ENCODE data around the gene QRSL1.
"Not testable (repeated sequence)": the region's sequence is repeated elsewhere in the genome, so short reads cannot be mapped to it uniquely, and the experiment has no call there.

QRSL1 gene

DNA sequence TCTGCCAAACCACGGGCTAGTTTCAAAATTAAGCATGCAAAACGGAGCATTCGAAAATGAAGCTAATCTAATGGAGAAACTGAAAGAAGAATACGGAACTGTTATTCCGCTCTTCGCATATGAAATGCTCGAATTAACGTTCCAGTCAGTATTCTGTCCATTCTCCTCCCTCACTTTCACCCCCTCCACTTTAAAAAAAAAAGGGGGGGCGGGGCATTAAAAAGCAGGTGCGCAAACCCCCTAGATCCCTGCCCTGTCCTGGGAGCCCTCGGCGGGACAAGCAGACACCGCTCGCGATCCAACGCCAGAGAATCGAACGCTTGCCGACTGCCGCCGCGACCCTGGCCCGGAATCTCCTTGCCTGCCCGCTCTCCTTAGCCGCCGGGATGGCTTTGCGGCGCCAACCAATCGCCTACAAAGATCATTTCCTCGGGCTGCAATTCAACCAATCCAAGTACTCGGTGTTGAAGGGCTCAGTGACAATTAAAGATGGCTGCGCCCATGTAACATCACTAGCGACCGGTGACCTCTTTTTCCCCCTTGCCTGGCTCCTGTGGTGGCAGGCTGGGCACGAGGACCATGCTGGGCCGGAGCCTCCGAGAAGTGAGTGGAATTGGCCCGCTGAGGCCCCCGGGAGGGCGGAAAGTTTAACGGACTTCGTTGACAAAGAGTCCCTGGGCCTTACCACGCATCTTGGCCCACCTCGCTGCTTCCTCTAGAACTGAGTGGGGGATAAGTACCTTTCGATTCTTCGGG, at the start of gene QRSL1, which contains the start of gene RTN4IP1:
Gene QRSL1, plus strand, starts transcription at position 476 of the 756 bp plus-strand sequence. Its CDS starts 104 bp downstream, at position 580.
Gene RTN4IP1, minus strand, starts transcription at position 396 of the 756 bp plus-strand sequence. CDS start 477 bp downstream, outside the sequence.
- peak within 1 kb of the TSS; percentile 90 for H3K4me3 ChIP-seq (ENCODE audit: low read depth, low read length)
- in situ Hi-C loops (cut with HindIII; ENCODE audit: low sequenced_read_pairs) = no loop called here
- DNase-seq (ENCODE audit: low read depth, low spot score) = peak; percentile 91
- TF ChIP-seq, protein P1, sequence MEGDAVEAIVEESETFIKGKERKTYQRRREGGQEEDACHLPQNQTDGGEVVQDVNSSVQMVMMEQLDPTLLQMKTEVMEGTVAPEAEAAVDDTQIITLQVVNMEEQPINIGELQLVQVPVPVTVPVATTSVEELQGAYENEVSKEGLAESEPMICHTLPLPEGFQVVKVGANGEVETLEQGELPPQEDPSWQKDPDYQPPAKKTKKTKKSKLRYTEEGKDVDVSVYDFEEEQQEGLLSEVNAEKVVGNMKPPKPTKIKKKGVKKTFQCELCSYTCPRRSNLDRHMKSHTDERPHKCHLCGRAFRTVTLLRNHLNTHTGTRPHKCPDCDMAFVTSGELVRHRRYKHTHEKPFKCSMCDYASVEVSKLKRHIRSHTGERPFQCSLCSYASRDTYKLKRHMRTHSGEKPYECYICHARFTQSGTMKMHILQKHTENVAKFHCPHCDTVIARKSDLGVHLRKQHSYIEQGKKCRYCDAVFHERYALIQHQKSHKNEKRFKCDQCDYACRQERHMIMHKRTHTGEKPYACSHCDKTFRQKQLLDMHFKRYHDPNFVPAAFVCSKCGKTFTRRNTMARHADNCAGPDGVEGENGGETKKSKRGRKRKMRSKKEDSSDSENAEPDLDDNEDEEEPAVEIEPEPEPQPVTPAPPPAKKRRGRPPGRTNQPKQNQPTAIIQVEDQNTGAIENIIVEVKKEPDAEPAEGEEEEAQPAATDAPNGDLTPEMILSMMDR (IDR thresholded peaks at IDR 0.05; ENCODE audit: low read depth, low read length) = no peak

DNA sequence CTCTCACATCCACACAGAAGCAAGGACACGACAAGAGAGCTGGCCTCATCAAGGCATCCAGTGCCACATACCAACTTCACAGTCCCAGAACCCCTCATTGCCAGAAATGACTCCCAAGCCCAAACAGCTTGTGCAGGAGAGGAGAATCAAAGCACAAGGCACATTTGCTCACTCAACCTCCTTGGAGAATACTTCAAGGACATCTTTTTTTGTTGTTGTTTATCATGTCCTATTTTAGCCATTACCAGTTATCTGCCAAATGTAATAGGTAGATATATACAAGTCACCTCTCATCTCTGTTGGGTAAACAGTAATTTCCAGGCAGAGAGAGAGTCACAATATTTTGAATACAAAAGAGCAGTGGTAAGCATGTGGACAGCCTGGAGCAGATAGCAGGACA, 47.9 kb upstream of the QRSL1 start:
- H3K4me3 ChIP-seq (ENCODE audit: low read depth, low read length) = no peak overlapping the region
- in situ Hi-C loops (cut with HindIII; ENCODE audit: low sequenced_read_pairs) = no loop called here
- no peak for DNase-seq (ENCODE audit: low read depth, low spot score)
- TF ChIP-seq, protein P1 (IDR thresholded peaks at IDR 0.05; ENCODE audit: low read depth, low read length) = no peak

DNA sequence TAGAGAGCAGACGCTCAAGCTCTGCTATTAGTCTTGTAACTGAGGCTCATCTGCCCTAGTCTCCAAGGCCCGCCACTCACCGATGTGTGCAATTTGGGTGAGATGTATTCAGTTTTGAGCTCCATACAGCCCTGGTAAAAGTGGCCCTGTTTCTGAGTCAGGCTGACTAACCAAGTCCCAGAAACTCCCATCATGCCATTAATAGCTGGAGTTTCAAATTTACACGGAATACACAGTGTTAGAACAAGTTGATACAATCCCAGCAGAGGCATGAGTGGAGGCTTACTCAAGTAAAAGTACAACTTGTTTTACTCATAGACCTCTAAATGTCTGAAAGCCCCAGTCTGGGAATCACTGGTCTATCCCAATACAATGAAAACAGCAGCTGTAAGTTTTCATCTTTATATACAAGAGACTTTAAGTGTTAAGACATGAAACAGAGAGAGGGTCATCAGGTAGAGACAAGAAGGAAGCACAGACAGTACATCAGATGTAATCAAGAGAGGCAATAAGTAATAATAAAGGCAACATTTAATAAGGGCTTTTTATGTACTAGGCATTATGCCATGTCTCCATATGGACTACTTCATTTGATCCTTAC, 42.5 kb upstream of the QRSL1 start:
- DNase-seq (ENCODE audit: low read depth, low spot score) = no peak
- in situ Hi-C loops (cut with HindIII; ENCODE audit: low sequenced_read_pairs) = no loop called here
- H3K4me3 ChIP-seq (ENCODE audit: low read depth, low read length) = no peak overlapping the region
- TF ChIP-seq, protein P1 (IDR thresholded peaks at IDR 0.05; ENCODE audit: low read depth, low read length) = no peak

GRCh38 chr6:106588937-106589336, 40.4 kb upstream of the QRSL1 start:
- H3K4me3 ChIP-seq (ENCODE audit: low read depth, low read length); in situ Hi-C loops (cut with HindIII; ENCODE audit: low sequenced_read_pairs); DNase-seq (ENCODE audit: low read depth, low spot score): not testable (repeated sequence)

DNA sequence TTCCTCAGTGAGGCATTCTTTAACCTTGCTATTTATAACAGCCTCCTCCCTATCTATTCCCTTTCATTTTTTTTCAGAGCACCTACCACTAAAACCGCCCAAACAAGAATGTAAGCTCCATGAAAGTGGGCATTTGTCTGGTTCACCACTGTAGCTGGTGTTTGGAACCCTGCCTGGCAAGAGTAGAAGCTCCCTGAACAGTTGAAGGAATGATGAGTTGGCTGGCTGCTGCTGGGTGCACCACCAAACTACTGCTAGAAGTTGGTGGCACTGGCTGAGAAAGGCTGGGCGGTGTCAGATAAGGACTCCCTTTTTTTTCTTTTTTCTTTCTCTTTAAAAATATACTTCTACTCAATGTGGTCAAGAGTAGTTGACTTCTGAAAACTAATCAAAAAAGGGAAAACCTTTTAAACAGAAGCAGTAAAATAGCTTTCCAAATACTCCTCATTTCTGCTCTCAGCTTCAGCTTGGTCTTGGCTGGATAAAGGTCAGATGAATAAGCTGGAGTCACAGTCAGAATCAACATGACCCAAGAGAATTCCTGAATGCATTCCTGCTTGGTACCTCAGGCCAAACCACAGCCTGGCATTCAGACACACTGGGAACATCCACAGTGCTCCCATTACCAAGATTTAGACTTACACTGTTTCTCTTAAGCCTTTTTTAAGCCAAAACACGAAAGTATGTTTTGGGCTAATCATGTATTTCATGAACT, 38.1 kb upstream of the QRSL1 start:
- H3K4me3 ChIP-seq (ENCODE audit: low read depth, low read length) = no peak overlapping the region
- in situ Hi-C loops (cut with HindIII; ENCODE audit: low sequenced_read_pairs) = no loop called here
- DNase-seq (ENCODE audit: low read depth, low spot score) = peak; percentile 84
- TF ChIP-seq, protein P1 (IDR thresholded peaks at IDR 0.05; ENCODE audit: low read depth, low read length) = no peak

- DNase-seq (ENCODE audit: low read depth, low spot score) = no peak
- in situ Hi-C loops (cut with HindIII; ENCODE audit: low sequenced_read_pairs) = no loop called here
- TF ChIP-seq, protein P1 (IDR thresholded peaks at IDR 0.05; ENCODE audit: low read depth, low read length) = no peak
These were observed 29.9 kb upstream of the QRSL1 start for GRCh38 chr6:106599440-106599839.

More at GRCh38 chr6:106599440-106599839, 29.9 kb upstream of the QRSL1 start:
- H3K4me3 ChIP-seq (ENCODE audit: low read depth, low read length) = no peak overlapping the region

All from astrocyte of the spinal cord (primary cell).